Measurements from ENCODE around the gene SEC16A.

SEC16A gene

GRCh38 chr9:136485049-136486045, 2.5 kb upstream of the SEC16A start:
- DNase-seq (ENCODE audit: low read depth) = peak; percentile 71

GRCh38 chr9:136484153-136485048, 1.6 kb upstream of the SEC16A start:
- no peak for DNase-seq (ENCODE audit: low read depth)

GRCh38 chr9:136483589-136484152, 831 bp upstream of the SEC16A start:
- DNase-seq (ENCODE audit: low read depth) = peak; percentile 87

GRCh38 chr9:136482046-136482792, 621 bp downstream of the SEC16A start:
- DNase-seq (ENCODE audit: low read depth) = no peak

GRCh38 chr9:136481558-136481957, 1.3 kb downstream of the SEC16A start:
- DNase-seq (ENCODE audit: low read depth) = no peak

- no peak for DNase-seq (ENCODE audit: low read depth)
These were observed 6.3 kb downstream of the SEC16A start for GRCh38 chr9:136476369-136477150.

- DNase-seq (ENCODE audit: low read depth) = no peak
These were observed 7.6 kb downstream of the SEC16A start for GRCh38 chr9:136474974-136475865.

- DNase-seq (ENCODE audit: low read depth) = no peak
These were observed 8.7 kb downstream of the SEC16A start for GRCh38 chr9:136474021-136474640.

GRCh38 chr9:136473354-136473721, 9.5 kb downstream of the SEC16A start:
- no peak for DNase-seq (ENCODE audit: low read depth)

- no peak for DNase-seq (ENCODE audit: low read depth)
These were observed 10.0 kb downstream of the SEC16A start for GRCh38 chr9:136472640-136473353.

GRCh38 chr9:136471802-136472487, 10.9 kb downstream of the SEC16A start:
- no peak for DNase-seq (ENCODE audit: low read depth)

GRCh38 chr9:136470792-136471469, 11.9 kb downstream of the SEC16A start:
- DNase-seq (ENCODE audit: low read depth) = no peak

GRCh38 chr9:136470356-136470755, 12.5 kb downstream of the SEC16A start:
- DNase-seq (ENCODE audit: low read depth) = no peak

GRCh38 chr9:136467766-136468165, 15.1 kb downstream of the SEC16A start:
- DNase-seq (ENCODE audit: low read depth) = no peak

- DNase-seq (ENCODE audit: low read depth) = no peak
These were observed 16.7 kb downstream of the SEC16A start for GRCh38 chr9:136466155-136466541.

GRCh38 chr9:136465500-136466154, 17.2 kb downstream of the SEC16A start:
- DNase-seq (ENCODE audit: low read depth) = no peak

GRCh38 chr9:136464241-136464640, 18.6 kb downstream of the SEC16A start:
- DNase-seq (ENCODE audit: low read depth) = no peak
